ENCODE results near the gene SDF4.

Gene SDF4

GRCh38 chr1:1203561-1204424, 28.0 kb downstream of the SDF4 start:
- TF ChIP-seq ZBTB7A (IDR thresholded peaks at IDR 0.05; ENCODE audit: low read depth) (no peak), CEBPB (IDR thresholded peaks at IDR 0.05) (no peak), NFIC (IDR thresholded peaks at IDR 0.05) (no peak), EGR1 (IDR thresholded peaks at IDR 0.05) (no peak), YY1 (IDR thresholded peaks at IDR 0.05; ENCODE audit: low read depth) (no peak), TCF12 (IDR thresholded peaks at IDR 0.05; ENCODE audit: low read depth) (no peak), USF1 (IDR thresholded peaks at IDR 0.05) (no peak), FOXM1 (IDR thresholded peaks at IDR 0.05; ENCODE audit: borderline replicate concordance, low read depth) (no peak), REST (IDR thresholded peaks at IDR 0.05; ENCODE audit: low read depth) (no peak), TEAD4 (IDR thresholded peaks at IDR 0.05) (no peak), CREB1 (IDR thresholded peaks at IDR 0.05; ENCODE audit: low read depth) (no peak), RAD21 (IDR thresholded peaks at IDR 0.05; ENCODE audit: low read depth) (no peak), TAF1 (IDR thresholded peaks at IDR 0.05; ENCODE audit: low read depth) (no peak), EP300 (IDR thresholded peaks at IDR 0.05; ENCODE audit: borderline replicate concordance) (no peak)
- TF ChIP-seq, protein P1, sequence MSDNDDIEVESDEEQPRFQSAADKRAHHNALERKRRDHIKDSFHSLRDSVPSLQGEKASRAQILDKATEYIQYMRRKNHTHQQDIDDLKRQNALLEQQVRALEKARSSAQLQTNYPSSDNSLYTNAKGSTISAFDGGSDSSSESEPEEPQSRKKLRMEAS (IDR thresholded peaks at IDR 0.05), result no peak

DNA sequence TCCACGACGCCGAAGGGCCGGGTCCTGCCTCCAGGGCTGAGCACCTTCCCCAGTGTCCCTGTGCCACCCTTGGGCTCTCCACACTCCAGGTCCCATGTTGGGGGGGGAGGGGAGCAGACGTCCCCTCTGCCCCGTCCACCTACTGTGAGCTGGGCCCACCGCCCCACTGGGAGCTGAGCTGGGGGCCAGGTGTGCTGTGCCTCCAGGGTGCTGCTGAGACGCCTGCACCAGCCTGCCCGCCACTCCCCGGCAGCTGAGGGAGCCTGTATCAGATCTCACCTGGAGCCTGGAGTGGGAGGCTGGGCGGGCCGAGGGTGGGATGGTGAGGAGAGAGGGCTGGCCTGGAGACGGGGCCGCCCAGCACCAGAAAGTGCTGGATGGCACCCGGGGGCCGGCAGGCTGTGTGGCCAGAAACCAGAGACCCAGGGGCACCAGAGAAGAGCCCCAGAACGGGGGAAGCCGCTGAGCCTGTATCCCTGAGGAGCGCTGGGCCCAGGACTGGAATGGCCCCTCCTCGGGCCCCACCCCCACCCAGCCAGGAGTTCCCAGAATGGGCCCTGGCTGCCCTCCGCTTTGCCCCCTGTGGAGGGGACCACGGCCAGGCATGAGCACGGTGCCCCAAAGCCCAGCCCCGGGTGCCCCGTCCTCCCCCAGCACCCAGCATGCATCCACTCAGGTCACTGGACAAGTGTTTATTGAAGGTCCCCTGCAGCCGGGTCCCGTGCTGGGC, 28.8 kb downstream of the SDF4 start:
- TF ChIP-seq CEBPB (IDR thresholded peaks at IDR 0.05) (no peak), REST (IDR thresholded peaks at IDR 0.05; ENCODE audit: low read depth) (no peak), CREB1 (IDR thresholded peaks at IDR 0.05; ENCODE audit: low read depth) (no peak), EGR1 (IDR thresholded peaks at IDR 0.05) (no peak), TEAD4 (IDR thresholded peaks at IDR 0.05) (no peak), EP300 (IDR thresholded peaks at IDR 0.05; ENCODE audit: borderline replicate concordance) (no peak), NFIC (IDR thresholded peaks at IDR 0.05) (no peak), RAD21 (IDR thresholded peaks at IDR 0.05; ENCODE audit: low read depth) (no peak), TCF12 (IDR thresholded peaks at IDR 0.05; ENCODE audit: low read depth) (no peak)

DNA sequence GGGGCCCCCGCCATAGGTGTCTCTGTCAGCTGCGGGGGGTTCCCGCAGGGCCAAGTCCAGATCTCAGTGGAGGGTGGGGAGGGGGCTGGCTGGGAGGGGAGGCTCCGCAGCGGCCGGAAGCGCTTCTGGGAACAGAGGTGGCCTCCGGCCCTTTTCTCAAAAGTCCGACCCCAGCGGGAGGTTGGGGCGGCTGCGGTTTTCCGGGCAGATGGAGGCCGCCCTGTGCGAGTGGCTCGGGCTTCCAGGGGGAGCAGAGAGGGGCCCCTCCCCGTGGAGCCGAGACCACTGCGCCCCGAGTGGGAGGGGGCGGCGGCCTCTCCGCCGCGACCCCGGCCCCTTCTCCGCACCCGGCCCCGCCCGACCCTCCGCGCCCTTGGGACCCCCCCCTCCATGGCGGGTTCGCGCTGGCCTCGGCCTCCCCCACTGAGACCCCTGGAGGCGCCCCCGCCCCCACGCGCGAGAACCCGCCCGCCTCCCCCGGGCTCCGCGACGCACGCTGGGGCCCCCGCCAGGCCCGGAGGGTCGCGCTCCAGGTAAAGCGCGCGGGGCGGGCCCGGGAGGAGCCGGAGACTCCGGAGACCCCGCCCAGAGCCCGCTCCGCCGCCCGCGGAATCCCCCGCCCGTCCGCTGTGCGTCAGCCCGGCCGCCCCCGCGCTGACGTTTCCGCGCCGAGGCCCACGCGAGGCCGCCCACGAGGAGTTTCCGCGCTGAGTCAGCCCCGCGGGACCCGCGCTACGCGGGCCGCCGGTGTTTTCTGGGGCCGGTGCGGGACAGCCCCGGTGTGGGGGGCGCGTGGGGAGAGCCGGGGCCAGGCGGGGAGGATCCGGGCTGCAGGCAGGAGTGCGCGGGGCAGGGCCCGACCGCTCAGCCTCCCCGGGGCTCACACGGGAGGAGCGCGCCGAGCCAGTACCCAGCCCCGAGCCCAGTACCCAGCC, 30.7 kb downstream of the SDF4 start:
- TF ChIP-seq RAD21 (IDR thresholded peaks at IDR 0.05; ENCODE audit: low read depth) (no peak), CEBPB (IDR thresholded peaks at IDR 0.05) (no peak), EGR1 (IDR thresholded peaks at IDR 0.05) (peak; percentile 97), REST (IDR thresholded peaks at IDR 0.05; ENCODE audit: low read depth) (no peak), NFIC (IDR thresholded peaks at IDR 0.05) (no peak), FOXM1 (IDR thresholded peaks at IDR 0.05; ENCODE audit: borderline replicate concordance, low read depth) (no peak), TAF1 (IDR thresholded peaks at IDR 0.05; ENCODE audit: low read depth) (no peak), EP300 (IDR thresholded peaks at IDR 0.05; ENCODE audit: borderline replicate concordance) (no peak), CREB1 (IDR thresholded peaks at IDR 0.05; ENCODE audit: low read depth) (no peak; the same call in 1 of the 2 replicates), ZBTB7A (IDR thresholded peaks at IDR 0.05; ENCODE audit: low read depth) (peak; percentile 43), TEAD4 (IDR thresholded peaks at IDR 0.05) (no peak), USF1 (IDR thresholded peaks at IDR 0.05) (no peak), YY1 (IDR thresholded peaks at IDR 0.05; ENCODE audit: low read depth) (no peak), TCF12 (IDR thresholded peaks at IDR 0.05; ENCODE audit: low read depth) (no peak)
- TF ChIP-seq, protein P1 (IDR thresholded peaks at IDR 0.05), result no peak; the same call in 1 of the 2 replicates

Data from Ishikawa (cell line).